Testis (tissue), 2 donors: ENCODE measurements around the gene IRF2.

Experiments
- POLR2A ChIP-seq: fragments of 450-650 bp; IDR thresholded peaks from one replicate; pipeline ENCODE4 v1.6.1; 2017; ENCODE audit warnings: antibody characterized with exemption, mild to moderate bottlenecking, moderate library complexity
- TF ChIP-seq, protein P1 (sequence below), 3 experiments: fragments of 450-650 bp in 2 of 3; fragments of 200-600 bp in 1 of 3; sonication (generic) in 1 of 3; IDR thresholded peaks; one replicate each; pipeline ENCODE4 v1.5.1; 2016 to 2019; ENCODE audit warnings: antibody characterized with exemption in 3 of 3, mild to moderate bottlenecking in 2 of 3, moderate library complexity in 1 of 3

DNA sequence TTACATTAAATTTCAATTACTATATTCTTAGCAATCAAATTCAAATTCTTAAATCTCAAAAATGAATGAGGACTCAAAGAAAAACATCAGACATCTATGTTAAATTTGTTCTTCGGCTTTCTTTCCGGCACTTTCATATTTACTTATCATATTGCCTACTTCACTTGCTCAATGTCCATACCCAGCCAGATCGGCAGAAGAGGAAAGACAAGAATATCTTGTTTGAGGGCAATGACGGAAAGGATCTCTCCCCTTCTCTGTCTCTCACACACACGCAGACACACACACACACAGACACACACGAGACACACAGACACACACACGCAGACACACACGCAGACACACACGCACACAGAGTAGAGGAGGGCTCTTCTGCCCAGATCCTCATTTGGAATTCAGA, 13.2 kb upstream of the IRF2 start:
- TF ChIP-seq, protein P1, sequence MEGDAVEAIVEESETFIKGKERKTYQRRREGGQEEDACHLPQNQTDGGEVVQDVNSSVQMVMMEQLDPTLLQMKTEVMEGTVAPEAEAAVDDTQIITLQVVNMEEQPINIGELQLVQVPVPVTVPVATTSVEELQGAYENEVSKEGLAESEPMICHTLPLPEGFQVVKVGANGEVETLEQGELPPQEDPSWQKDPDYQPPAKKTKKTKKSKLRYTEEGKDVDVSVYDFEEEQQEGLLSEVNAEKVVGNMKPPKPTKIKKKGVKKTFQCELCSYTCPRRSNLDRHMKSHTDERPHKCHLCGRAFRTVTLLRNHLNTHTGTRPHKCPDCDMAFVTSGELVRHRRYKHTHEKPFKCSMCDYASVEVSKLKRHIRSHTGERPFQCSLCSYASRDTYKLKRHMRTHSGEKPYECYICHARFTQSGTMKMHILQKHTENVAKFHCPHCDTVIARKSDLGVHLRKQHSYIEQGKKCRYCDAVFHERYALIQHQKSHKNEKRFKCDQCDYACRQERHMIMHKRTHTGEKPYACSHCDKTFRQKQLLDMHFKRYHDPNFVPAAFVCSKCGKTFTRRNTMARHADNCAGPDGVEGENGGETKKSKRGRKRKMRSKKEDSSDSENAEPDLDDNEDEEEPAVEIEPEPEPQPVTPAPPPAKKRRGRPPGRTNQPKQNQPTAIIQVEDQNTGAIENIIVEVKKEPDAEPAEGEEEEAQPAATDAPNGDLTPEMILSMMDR (IDR thresholded peaks at IDR 0.05): no peak
- no peak for TF ChIP-seq POLR2A
